ENCODE measurements around the gene ZSCAN22. TPM values are rescaled to one million over a fixed set of nuclear protein-coding genes. Genes with fewer than 3 reads are reported as not detected.

Gene ZSCAN22
- total RNA-seq, 4 donors from 2014 or later = 1.1 to 2.4 (median 1.8) TPM

DNA sequence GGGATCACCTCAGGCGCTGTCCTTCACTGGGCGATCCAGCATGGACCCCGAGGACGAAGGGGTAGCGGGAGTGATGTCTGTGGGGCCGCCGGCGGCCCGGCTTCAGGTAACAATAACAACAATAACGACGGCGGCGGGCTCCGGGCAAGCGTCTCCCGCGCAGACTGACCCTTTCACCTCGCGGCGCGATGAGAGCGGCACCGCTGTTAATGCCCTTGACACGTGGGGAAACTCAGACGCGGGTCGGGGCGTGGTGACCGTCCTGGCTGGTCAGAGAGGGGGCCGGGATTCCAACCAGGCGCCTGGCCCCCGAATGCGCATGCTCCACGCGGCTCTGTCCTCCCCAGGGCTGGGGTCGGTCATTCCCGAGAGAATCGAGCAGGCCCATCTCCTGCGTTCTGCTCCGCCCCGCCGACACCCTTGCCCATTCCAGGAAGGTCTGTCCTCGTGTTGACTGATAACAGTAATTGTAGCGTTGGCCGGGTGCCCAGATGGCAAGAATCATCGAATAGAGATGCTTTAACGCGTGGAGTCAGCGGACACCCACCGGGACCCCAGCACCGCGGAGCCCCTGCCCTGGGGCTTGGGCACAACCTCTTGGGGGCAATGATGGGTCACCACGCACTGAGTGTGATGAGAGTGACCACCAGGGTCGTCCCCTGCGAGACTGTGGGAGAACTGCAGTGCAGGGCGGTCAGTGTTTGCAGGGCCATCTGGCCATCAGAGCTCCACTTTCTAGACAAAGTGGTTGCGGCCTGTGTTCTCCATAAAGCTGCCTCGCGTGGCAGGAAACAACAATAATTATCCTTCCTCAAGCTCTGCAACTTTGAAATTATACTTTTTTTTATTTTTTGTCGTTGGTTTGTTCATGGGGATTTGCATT, 47.5 kb upstream of the ZSCAN22 start:
- H3K4me1 ChIP-seq = peaks cover 4 to 15% of the 10 kb centered on the region in 2 donors
- ATAC-seq (peak; percentile 44 to 55), DNase-seq (peak; percentile 12 to 20)
- peak overlapping the region; percentile 74 to 82 (median 78) for H3K4me3 ChIP-seq
- H3K9me3 ChIP-seq = peaks cover 0 to 3% (median 0%) of the 10 kb centered on the region in 3 donors
- H3K27ac ChIP-seq = peak overlapping the region; percentile 72 to 91 (median 83)
- intact Hi-C loops (cut with DNase I; ENCODE audit: low total_unique reads) (no loop called here), in situ Hi-C loops (cut with MboI; ENCODE audit: low sequenced_read_pairs in 4 of 4) (no loop called here)
- H3K36me3 ChIP-seq = peaks cover 0 to 9% of the 10 kb centered on the region in 2 donors
- H3K27me3 ChIP-seq = peaks cover 0 to 10% (median 7%) of the 10 kb centered on the region in 3 donors
- TF ChIP-seq, protein P1, sequence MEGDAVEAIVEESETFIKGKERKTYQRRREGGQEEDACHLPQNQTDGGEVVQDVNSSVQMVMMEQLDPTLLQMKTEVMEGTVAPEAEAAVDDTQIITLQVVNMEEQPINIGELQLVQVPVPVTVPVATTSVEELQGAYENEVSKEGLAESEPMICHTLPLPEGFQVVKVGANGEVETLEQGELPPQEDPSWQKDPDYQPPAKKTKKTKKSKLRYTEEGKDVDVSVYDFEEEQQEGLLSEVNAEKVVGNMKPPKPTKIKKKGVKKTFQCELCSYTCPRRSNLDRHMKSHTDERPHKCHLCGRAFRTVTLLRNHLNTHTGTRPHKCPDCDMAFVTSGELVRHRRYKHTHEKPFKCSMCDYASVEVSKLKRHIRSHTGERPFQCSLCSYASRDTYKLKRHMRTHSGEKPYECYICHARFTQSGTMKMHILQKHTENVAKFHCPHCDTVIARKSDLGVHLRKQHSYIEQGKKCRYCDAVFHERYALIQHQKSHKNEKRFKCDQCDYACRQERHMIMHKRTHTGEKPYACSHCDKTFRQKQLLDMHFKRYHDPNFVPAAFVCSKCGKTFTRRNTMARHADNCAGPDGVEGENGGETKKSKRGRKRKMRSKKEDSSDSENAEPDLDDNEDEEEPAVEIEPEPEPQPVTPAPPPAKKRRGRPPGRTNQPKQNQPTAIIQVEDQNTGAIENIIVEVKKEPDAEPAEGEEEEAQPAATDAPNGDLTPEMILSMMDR (IDR thresholded peaks at IDR 0.05 in 4 of 5, conservative IDR thresholded peaks at IDR 0.05 in 1 of 5) = no peak

GRCh38 chr19:58279925-58280316, 46.9 kb upstream of the ZSCAN22 start:
- intact Hi-C loops (cut with DNase I; ENCODE audit: low total_unique reads) (no loop called here), in situ Hi-C loops (cut with MboI; ENCODE audit: low sequenced_read_pairs in 4 of 4) (no loop called here)
- Histone ChIP-seq H3K27me3 (peaks cover 0 to 10% (median 7%) of the 10 kb centered on the region in 3 donors), H3K4me1 (peaks cover 4 to 15% of the 10 kb centered on the region in 2 donors), H3K4me3 (peak overlapping the region in 3 of 4 donors; percentile 78 to 82 (median 79)), H3K27ac (peak overlapping the region in 1 of 4 donors; percentile 91), H3K9me3 (no peaks in the 10 kb centered on the region), H3K36me3 (peaks cover 0 to 4% of the 10 kb centered on the region in 2 donors)
- TF ChIP-seq, protein P1 (IDR thresholded peaks at IDR 0.05 in 4 of 5, conservative IDR thresholded peaks at IDR 0.05 in 1 of 5) = no peak
- DNase-seq = no peak
- ATAC-seq = no peak

GRCh38 chr19:58284199-58284598, 42.6 kb upstream of the ZSCAN22 start:
- Histone ChIP-seq H3K36me3 (peaks cover 0 to 32% of the 10 kb centered on the region in 2 donors), H3K27ac (no peak overlapping the region), H3K4me3 (no peak overlapping the region), H3K9me3 (peaks cover 0 to 7% (median 0%) of the 10 kb centered on the region in 3 donors), H3K27me3 (peaks cover 0 to 4% (median 4%) of the 10 kb centered on the region in 3 donors), H3K4me1 (peaks cover 4 to 15% of the 10 kb centered on the region in 2 donors)
- in situ Hi-C loops (cut with MboI; ENCODE audit: low sequenced_read_pairs in 4 of 4) = no loop called here
- intact Hi-C loops (cut with DNase I; ENCODE audit: low total_unique reads) = no loop called here
- no peak for DNase-seq
- no peak for TF ChIP-seq POLR2A (IDR thresholded peaks at IDR 0.05)
- TF ChIP-seq, protein P1 (IDR thresholded peaks at IDR 0.05 in 4 of 5, conservative IDR thresholded peaks at IDR 0.05 in 1 of 5) = no peak
- no peak for ATAC-seq

DNA sequence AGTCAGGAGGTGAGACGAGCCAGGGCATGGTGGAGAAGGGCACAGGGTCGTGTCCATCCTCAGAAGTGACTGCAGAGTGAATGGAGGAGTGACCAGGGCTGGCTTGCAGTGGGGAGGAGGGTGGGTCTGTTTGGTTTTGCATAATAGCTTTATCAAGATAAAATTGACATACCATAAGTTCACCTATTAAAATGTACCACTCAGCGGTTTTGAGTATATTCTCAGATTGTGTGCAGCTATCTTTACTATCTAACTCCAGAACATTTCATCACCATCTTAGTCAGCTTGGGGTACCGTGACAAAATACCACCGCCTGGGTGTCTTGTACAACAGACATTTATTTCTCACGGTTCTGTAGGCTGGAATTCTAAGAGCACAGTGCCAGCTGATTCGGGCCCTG, 34.9 kb upstream of the ZSCAN22 start:
- in situ Hi-C loops (cut with MboI; ENCODE audit: low sequenced_read_pairs in 4 of 4) = no loop called here
- Histone ChIP-seq H3K4me3 (no peak overlapping the region), H3K36me3 (peaks cover 2 to 76% of the 10 kb centered on the region in 2 donors), H3K27ac (no peak overlapping the region), H3K27me3 (no peaks in the 10 kb centered on the region), H3K4me1 (no peaks in the 10 kb centered on the region), H3K9me3 (peaks cover 5 to 7% (median 6%) of the 10 kb centered on the region in 3 donors)
- DNase-seq = no peak
- intact Hi-C loops (cut with DNase I; ENCODE audit: low total_unique reads) = no loop called here
- TF ChIP-seq, protein P1 (IDR thresholded peaks at IDR 0.05 in 4 of 5, conservative IDR thresholded peaks at IDR 0.05 in 1 of 5) = no peak
- TF ChIP-seq POLR2A (IDR thresholded peaks at IDR 0.05) = no peak
- ATAC-seq = no peak
